Measurements from ENCODE around the gene NHERF2. TPM values are rescaled to one million over a fixed set of nuclear protein-coding genes. Genes with fewer than 3 reads are reported as not detected.

Gene NHERF2
- total RNA-seq, 5 donors from 2014 or later (not counting 1 experiment from before 2014, with no cell fraction given): 2.9 to 6.8 (median 5.8) TPM

- Histone ChIP-seq H3K9me3 (no peaks in the 10 kb centered on the region), H3K36me3 (ENCODE audit: control insufficient read depth in 2 of 2, extremely low read depth in 1 of 2, insufficient read depth in 1 of 2, low read length in 1 of 2) (peaks cover 0 to 2% of the 10 kb centered on the region in 2 donors), H3K27ac (ENCODE audit: low read length) (no peak overlapping the region), H3K4me1 (ENCODE audit: control insufficient read depth in 1 of 2, extremely low read depth in 1 of 2, insufficient read depth in 2 of 2, low read length in 2 of 2) (peaks cover 6 to 17% of the 10 kb centered on the region in 2 experiments), H3K4me3 (ENCODE audit: control insufficient read depth in 1 of 2, extremely low read depth in 1 of 2, low read length in 1 of 2) (no peak overlapping the region), H3K27me3 (replicated peaks in 1 of 2; ENCODE audit: control insufficient read depth in 2 of 2, extremely low read depth in 1 of 2, insufficient read depth in 2 of 2, low read length in 1 of 2) (no peaks in the 10 kb centered on the region)
- ChIA-PET CTCF (no interaction called here), POLR2A (no interaction called here)
- Mint-ChIP-seq H3K36me3 (no peaks in the 10 kb centered on the region), H3K4me3 (no peak overlapping the region), H3K4me1 (peaks cover 8 to 15% (median 9%) of the 10 kb centered on the region in 3 donors), H3K9me3 (no peaks in the 10 kb centered on the region), H3K27me3 (no peaks in the 10 kb centered on the region), H3K27ac (no peak overlapping the region)
- WGBS (ENCODE audit: insufficient coverage): 96% methylated on average over 10 of the region's 11 CpGs
- DNase-seq (no peak), ATAC-seq (replicated peaks in 1 of 4) (no peak)
These were observed 16.4 kb downstream of the NHERF2 start for GRCh38 chr16:2042986-2043666.

- peaks cover 11 to 24% of the 10 kb centered on the region in 2 experiments for H3K4me1 ChIP-seq (ENCODE audit: control insufficient read depth in 1 of 2, extremely low read depth in 1 of 2, insufficient read depth in 2 of 2, low read length in 2 of 2)
- 86% methylated on average over 15 of the region's 26 CpGs for WGBS (ENCODE audit: insufficient coverage)
- no peaks in the 10 kb centered on the region for H3K9me3 Mint-ChIP-seq
- peaks cover 11 to 22% (median 16%) of the 10 kb centered on the region in 3 donors for H3K4me1 Mint-ChIP-seq
- ChIA-PET CTCF (no interaction called here), POLR2A (no interaction called here)
- no peak overlapping the region for H3K27ac Mint-ChIP-seq
- no peaks in the 10 kb centered on the region for H3K9me3 ChIP-seq
- H3K4me3 Mint-ChIP-seq: no peak overlapping the region
- H3K27me3 ChIP-seq (replicated peaks in 1 of 2; ENCODE audit: control insufficient read depth in 2 of 2, extremely low read depth in 1 of 2, insufficient read depth in 2 of 2, low read length in 1 of 2): no peaks in the 10 kb centered on the region
- H3K4me3 ChIP-seq (ENCODE audit: control insufficient read depth in 1 of 2, extremely low read depth in 1 of 2, low read length in 1 of 2): no peak overlapping the region
- peaks cover 0 to 2% of the 10 kb centered on the region in 2 donors for H3K36me3 ChIP-seq (ENCODE audit: control insufficient read depth in 2 of 2, extremely low read depth in 1 of 2, insufficient read depth in 1 of 2, low read length in 1 of 2)
- no peak overlapping the region for H3K27ac ChIP-seq (ENCODE audit: low read length)
- ATAC-seq (replicated peaks in 1 of 4) (no peak), DNase-seq (no peak)
- H3K36me3 Mint-ChIP-seq: no peaks in the 10 kb centered on the region
- H3K27me3 Mint-ChIP-seq: no peaks in the 10 kb centered on the region
These were observed 17.2 kb downstream of the NHERF2 start for GRCh38 chr16:2043667-2044451.

GRCh38 chr16:2044541-2044940, 17.8 kb downstream of the NHERF2 start:
- ATAC-seq (replicated peaks in 1 of 4) (no peak), DNase-seq (no peak)
- Mint-ChIP-seq H3K27me3 (no peaks in the 10 kb centered on the region), H3K9me3 (no peaks in the 10 kb centered on the region), H3K4me1 (peaks cover 16 to 23% (median 20%) of the 10 kb centered on the region in 3 donors), H3K27ac (no peak overlapping the region), H3K36me3 (no peaks in the 10 kb centered on the region), H3K4me3 (no peak overlapping the region)
- H3K4me3 ChIP-seq (ENCODE audit: control insufficient read depth in 1 of 2, extremely low read depth in 1 of 2, low read length in 1 of 2): no peak overlapping the region
- H3K27ac ChIP-seq (ENCODE audit: low read length): no peak overlapping the region
- H3K4me1 ChIP-seq (ENCODE audit: control insufficient read depth in 1 of 2, extremely low read depth in 1 of 2, insufficient read depth in 2 of 2, low read length in 2 of 2): peaks cover 13 to 30% of the 10 kb centered on the region in 2 experiments
- no peaks in the 10 kb centered on the region for H3K27me3 ChIP-seq (replicated peaks in 1 of 2; ENCODE audit: control insufficient read depth in 2 of 2, extremely low read depth in 1 of 2, insufficient read depth in 2 of 2, low read length in 1 of 2)
- CTCF ChIA-PET: no interaction called here
- no peaks in the 10 kb centered on the region for H3K9me3 ChIP-seq
- peaks cover 0 to 2% of the 10 kb centered on the region in 2 donors for H3K36me3 ChIP-seq (ENCODE audit: control insufficient read depth in 2 of 2, extremely low read depth in 1 of 2, insufficient read depth in 1 of 2, low read length in 1 of 2)
- POLR2A ChIA-PET: interaction anchor here in 1 of 2 donors (1.1 kb wide), 1 partner anchor 96 kb away, joined by 3 read pairs; no protein-coding TSS in a partner anchor
- 90% methylated on average over 16 of the region's 22 CpGs for WGBS (ENCODE audit: insufficient coverage)

- no peak overlapping the region for H3K27ac ChIP-seq (ENCODE audit: low read length)
These were observed 19.5 kb downstream of the NHERF2 start for GRCh38 chr16:2045965-2046892.

GRCh38 chr16:2046893-2047329, 20.2 kb downstream of the NHERF2 start:
- peak overlapping the region; percentile 79 to 94 for H3K4me3 ChIP-seq (ENCODE audit: control insufficient read depth in 1 of 2, extremely low read depth in 1 of 2, low read length in 1 of 2)
- 32% methylated on average over 5 of the region's 8 CpGs for WGBS (ENCODE audit: insufficient coverage)
- ChIA-PET CTCF (no interaction called here), POLR2A (no interaction called here)
- peaks cover 0 to 13% of the 10 kb centered on the region in 2 donors for H3K36me3 ChIP-seq (ENCODE audit: control insufficient read depth in 2 of 2, extremely low read depth in 1 of 2, insufficient read depth in 1 of 2, low read length in 1 of 2)
- no peaks in the 10 kb centered on the region for H3K27me3 Mint-ChIP-seq
- peaks cover 20 to 23% (median 20%) of the 10 kb centered on the region in 3 donors for H3K4me1 Mint-ChIP-seq
- no peaks in the 10 kb centered on the region for H3K9me3 Mint-ChIP-seq
- ATAC-seq (replicated peaks in 1 of 4) (no peak), DNase-seq (no peak)
- H3K27me3 ChIP-seq (replicated peaks in 1 of 2; ENCODE audit: control insufficient read depth in 2 of 2, extremely low read depth in 1 of 2, insufficient read depth in 2 of 2, low read length in 1 of 2): no peaks in the 10 kb centered on the region
- peak overlapping the region; percentile 90 to 92 (median 90) for H3K4me3 Mint-ChIP-seq
- H3K27ac Mint-ChIP-seq: peak overlapping the region in 1 of 2 donors; percentile 55
- H3K4me1 ChIP-seq (ENCODE audit: control insufficient read depth in 1 of 2, extremely low read depth in 1 of 2, insufficient read depth in 2 of 2, low read length in 2 of 2): peaks cover 13 to 30% of the 10 kb centered on the region in 2 experiments
- H3K9me3 ChIP-seq: no peaks in the 10 kb centered on the region
- H3K36me3 Mint-ChIP-seq: peaks cover 3% of the 10 kb centered on the region
- no peak overlapping the region for H3K27ac ChIP-seq (ENCODE audit: low read length)

More at GRCh38 chr16:2045965-2046892, 19.5 kb downstream of the NHERF2 start:
- Histone ChIP-seq H3K4me1 (ENCODE audit: control insufficient read depth in 1 of 2, extremely low read depth in 1 of 2, insufficient read depth in 2 of 2, low read length in 2 of 2) (peaks cover 13 to 30% of the 10 kb centered on the region in 2 experiments), H3K27me3 (replicated peaks in 1 of 2; ENCODE audit: control insufficient read depth in 2 of 2, extremely low read depth in 1 of 2, insufficient read depth in 2 of 2, low read length in 1 of 2) (no peaks in the 10 kb centered on the region), H3K36me3 (ENCODE audit: control insufficient read depth in 2 of 2, extremely low read depth in 1 of 2, insufficient read depth in 1 of 2, low read length in 1 of 2) (peaks cover 0 to 8% of the 10 kb centered on the region in 2 donors), H3K4me3 (ENCODE audit: control insufficient read depth in 1 of 2, extremely low read depth in 1 of 2, low read length in 1 of 2) (no peak overlapping the region), H3K9me3 (no peaks in the 10 kb centered on the region)
- peak overlapping the region; percentile 90 to 92 (median 90) for H3K4me3 Mint-ChIP-seq
- ChIA-PET POLR2A (no interaction called here), CTCF (no interaction called here)
- H3K4me1 Mint-ChIP-seq: peaks cover 20 to 23% (median 20%) of the 10 kb centered on the region in 3 donors
- no peaks in the 10 kb centered on the region for H3K9me3 Mint-ChIP-seq
- no peak overlapping the region for H3K27ac Mint-ChIP-seq
- ATAC-seq (replicated peaks in 1 of 4) (no peak), DNase-seq (no peak)
- WGBS (ENCODE audit: insufficient coverage): 97% methylated on average over 6 of the region's 21 CpGs
- H3K27me3 Mint-ChIP-seq: no peaks in the 10 kb centered on the region
- H3K36me3 Mint-ChIP-seq: peaks cover 2% of the 10 kb centered on the region
